ENCODE data around the gene FBXL16.

FBXL16 gene

GRCh38 chr16:716200-716568 lies 10.6 kb upstream of the FBXL16 start:
- H4K20me1 ChIP-seq (ENCODE audit: control insufficient read depth, insufficient read depth, low read depth, low read length), result peaks cover 8% of the 10 kb centered on the region; the same call in 1 of the 2 replicates
- no peak for TF ChIP-seq EZH2phosphoT487 (IDR thresholded peaks at IDR 0.05; ENCODE audit: borderline replicate concordance, low read length)
- TF ChIP-seq, protein P1, sequence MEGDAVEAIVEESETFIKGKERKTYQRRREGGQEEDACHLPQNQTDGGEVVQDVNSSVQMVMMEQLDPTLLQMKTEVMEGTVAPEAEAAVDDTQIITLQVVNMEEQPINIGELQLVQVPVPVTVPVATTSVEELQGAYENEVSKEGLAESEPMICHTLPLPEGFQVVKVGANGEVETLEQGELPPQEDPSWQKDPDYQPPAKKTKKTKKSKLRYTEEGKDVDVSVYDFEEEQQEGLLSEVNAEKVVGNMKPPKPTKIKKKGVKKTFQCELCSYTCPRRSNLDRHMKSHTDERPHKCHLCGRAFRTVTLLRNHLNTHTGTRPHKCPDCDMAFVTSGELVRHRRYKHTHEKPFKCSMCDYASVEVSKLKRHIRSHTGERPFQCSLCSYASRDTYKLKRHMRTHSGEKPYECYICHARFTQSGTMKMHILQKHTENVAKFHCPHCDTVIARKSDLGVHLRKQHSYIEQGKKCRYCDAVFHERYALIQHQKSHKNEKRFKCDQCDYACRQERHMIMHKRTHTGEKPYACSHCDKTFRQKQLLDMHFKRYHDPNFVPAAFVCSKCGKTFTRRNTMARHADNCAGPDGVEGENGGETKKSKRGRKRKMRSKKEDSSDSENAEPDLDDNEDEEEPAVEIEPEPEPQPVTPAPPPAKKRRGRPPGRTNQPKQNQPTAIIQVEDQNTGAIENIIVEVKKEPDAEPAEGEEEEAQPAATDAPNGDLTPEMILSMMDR (IDR thresholded peaks at IDR 0.05; ENCODE audit: low read depth, low read length, poor library complexity, severe bottlenecking), result no peak
- H3F3A ChIP-seq (ENCODE audit: control insufficient read depth, insufficient read depth), result peaks cover 6% of the 10 kb centered on the region; the same call in 1 of the 2 replicates
- H3K79me2 ChIP-seq (ENCODE audit: control insufficient read depth, low read length), result 0 out of 2 replicates have a peak, but pooled peaks cover 2% of the 10 kb centered on the region
- H3K4me1 ChIP-seq (ENCODE audit: control insufficient read depth, low read length), result peaks cover 41% of the 10 kb centered on the region
- H3K36me3 ChIP-seq (ENCODE audit: control insufficient read depth, low read length), result peaks cover 4% of the 10 kb centered on the region
- H3K9me2 ChIP-seq (replicated peaks; ENCODE audit: control insufficient read depth, low read length), result no peaks in the 10 kb centered on the region
- H3K9me3 ChIP-seq (ENCODE audit: control insufficient read depth, insufficient read depth, low read length), result no peaks in the 10 kb centered on the region
- peak overlapping the region; percentile 77 for H3K4me2 ChIP-seq (ENCODE audit: low read length)
- peak overlapping the region; percentile 73 for H3K4me3 ChIP-seq (ENCODE audit: low read length)
- no peak overlapping the region for H3K27ac ChIP-seq (ENCODE audit: low read depth, low read length)
- H3K27me3 ChIP-seq (ENCODE audit: control insufficient read depth, low read length), result peaks cover 17% of the 10 kb centered on the region

DNA sequence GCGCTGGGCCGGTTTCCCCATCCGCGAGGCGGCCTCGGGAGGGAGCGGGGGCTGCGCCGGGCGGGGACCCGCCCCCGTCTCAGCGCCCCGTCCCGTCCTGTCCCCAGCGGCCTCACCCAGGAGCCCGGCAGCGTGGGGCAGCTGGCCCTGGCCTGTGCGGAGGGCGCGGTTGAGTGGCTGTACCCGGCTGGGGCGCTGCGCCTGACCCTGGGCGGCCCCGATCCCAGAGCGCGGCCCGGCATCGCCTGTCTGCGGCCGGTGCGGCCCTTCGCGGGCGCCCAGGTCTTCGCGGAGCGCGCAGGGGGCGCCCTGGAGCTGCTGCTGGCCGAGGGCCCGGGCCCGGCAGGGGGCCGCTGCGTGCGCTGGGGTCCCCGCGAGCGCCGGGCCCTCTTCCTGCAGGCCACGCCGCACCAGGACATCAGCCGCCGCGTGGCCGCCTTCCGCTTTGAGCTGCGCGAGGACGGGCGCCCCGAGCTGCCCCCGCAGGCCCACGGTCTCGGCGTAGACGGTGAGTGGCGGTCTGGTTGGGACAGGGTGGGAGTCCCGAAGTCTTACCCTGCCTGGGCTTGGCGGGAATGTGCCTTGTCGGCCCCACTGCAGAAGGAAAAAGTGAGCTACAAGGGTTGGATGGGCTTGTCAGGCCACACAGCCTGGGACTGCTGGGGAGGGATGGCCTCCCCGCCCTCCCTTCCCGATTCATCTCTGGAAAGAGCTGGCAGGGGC lies 10.0 kb upstream of the FBXL16 start:
- Histone ChIP-seq H3K79me2 (ENCODE audit: control insufficient read depth, low read length) (0 out of 2 replicates have a peak, but pooled peaks cover 2% of the 10 kb centered on the region), H3K27me3 (ENCODE audit: control insufficient read depth, low read length) (peaks cover 22% of the 10 kb centered on the region), H3K27ac (ENCODE audit: low read depth, low read length) (no peak overlapping the region), H3K36me3 (ENCODE audit: control insufficient read depth, low read length) (peaks cover 2% of the 10 kb centered on the region), H3K4me2 (ENCODE audit: low read length) (peak overlapping the region; percentile 77), H3K9me2 (replicated peaks; ENCODE audit: control insufficient read depth, low read length) (no peaks in the 10 kb centered on the region), H4K20me1 (ENCODE audit: control insufficient read depth, insufficient read depth, low read depth, low read length) (peaks cover 8% of the 10 kb centered on the region; the same call in 1 of the 2 replicates), H3F3A (ENCODE audit: control insufficient read depth, insufficient read depth) (peaks cover 6% of the 10 kb centered on the region; the same call in 1 of the 2 replicates), H3K4me1 (ENCODE audit: control insufficient read depth, low read length) (peaks cover 41% of the 10 kb centered on the region), H3K9me3 (ENCODE audit: control insufficient read depth, insufficient read depth, low read length) (no peaks in the 10 kb centered on the region), H3K4me3 (ENCODE audit: low read length) (peak overlapping the region; percentile 73)
- TF ChIP-seq EZH2phosphoT487 (IDR thresholded peaks at IDR 0.05; ENCODE audit: borderline replicate concordance, low read length), result no peak
- TF ChIP-seq, protein P1 (IDR thresholded peaks at IDR 0.05; ENCODE audit: low read depth, low read length, poor library complexity, severe bottlenecking), result no peak

DNA sequence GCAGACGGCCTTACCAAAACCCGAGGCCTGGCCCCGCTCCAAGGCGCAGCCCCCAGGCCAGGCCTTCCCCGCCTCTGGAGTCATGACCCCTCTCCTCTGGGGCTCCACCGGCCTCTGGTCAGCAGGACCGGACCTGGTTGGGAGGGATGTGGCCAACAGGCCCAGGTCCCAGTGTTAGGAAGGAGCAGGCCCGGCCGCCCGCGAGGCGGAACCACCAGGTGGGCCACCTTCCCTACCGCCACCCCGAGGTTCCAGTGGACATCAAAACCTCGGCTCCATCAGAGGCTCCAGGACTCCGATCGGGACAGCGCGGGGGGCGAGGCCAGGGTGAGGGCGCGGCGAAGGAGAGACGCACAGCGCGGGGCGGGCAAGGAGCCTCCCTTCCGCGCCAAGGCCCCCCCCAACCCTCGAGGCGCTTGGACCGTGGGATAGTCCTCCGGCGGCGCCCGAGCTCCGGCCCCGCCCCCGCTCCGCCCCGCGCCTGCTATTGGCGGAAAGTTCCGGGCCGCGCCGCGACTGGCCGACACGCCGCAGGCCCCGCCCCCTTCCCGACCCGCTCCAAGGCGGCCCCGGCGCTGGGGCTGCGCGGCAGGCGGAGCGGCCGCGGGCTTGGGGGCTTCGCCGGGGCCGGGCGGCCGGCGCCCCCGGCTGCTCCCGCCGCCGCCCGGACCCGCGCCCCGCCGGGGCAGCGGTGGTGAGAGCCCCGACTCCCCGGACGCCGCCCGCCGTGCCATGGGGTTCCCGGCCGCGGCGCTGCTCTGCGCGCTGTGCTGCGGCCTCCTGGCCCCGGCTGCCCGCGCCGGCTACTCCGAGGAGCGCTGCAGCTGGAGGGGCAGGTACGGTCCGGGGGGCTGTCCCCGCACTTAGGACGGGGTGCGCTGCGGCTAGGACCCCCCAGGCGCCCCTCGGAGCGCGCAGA lies 9.2 kb upstream of the FBXL16 start, which contains the start of gene METRN:
Gene METRN (plus strand): TSS at position 561 of the 919 bp plus-strand sequence. CDS start 172 bp downstream, at position 733.
- H3K9me3 ChIP-seq (ENCODE audit: control insufficient read depth, insufficient read depth, low read length), result no peaks in the 10 kb centered on the region
- H3K9me2 ChIP-seq (replicated peaks; ENCODE audit: control insufficient read depth, low read length), result no peaks in the 10 kb centered on the region
- peak within 1 kb of the TSS; percentile 77 for H3K4me2 ChIP-seq (ENCODE audit: low read length)
- no peaks in the 10 kb centered on the region for H3K36me3 ChIP-seq (ENCODE audit: control insufficient read depth, low read length)
- peaks cover 36% of the 10 kb centered on the region for H3K4me1 ChIP-seq (ENCODE audit: control insufficient read depth, low read length)
- peak within 1 kb of the TSS; percentile 73 for H3K4me3 ChIP-seq (ENCODE audit: low read length)
- 0 out of 2 replicates have a peak, but pooled peaks cover 2% of the 10 kb centered on the region for H3K79me2 ChIP-seq (ENCODE audit: control insufficient read depth, low read length)
- TF ChIP-seq EZH2phosphoT487 (IDR thresholded peaks at IDR 0.05; ENCODE audit: borderline replicate concordance, low read length), result no peak
- TF ChIP-seq, protein P1 (IDR thresholded peaks at IDR 0.05; ENCODE audit: low read depth, low read length, poor library complexity, severe bottlenecking), result no peak
- peaks cover 6% of the 10 kb centered on the region; the same call in 1 of the 2 replicates for H3F3A ChIP-seq (ENCODE audit: control insufficient read depth, insufficient read depth)
- no peak within 1 kb of the TSS for H3K27ac ChIP-seq (ENCODE audit: low read depth, low read length)
- H4K20me1 ChIP-seq (ENCODE audit: control insufficient read depth, insufficient read depth, low read depth, low read length), result peaks cover 8% of the 10 kb centered on the region; the same call in 1 of the 2 replicates
- H3K27me3 ChIP-seq (ENCODE audit: control insufficient read depth, low read length), result peaks cover 30% of the 10 kb centered on the region
